H9 (cell line): ENCODE data around the gene MAS1. TPM values are rescaled to one million over a fixed set of nuclear protein-coding genes. Genes with fewer than 3 reads are reported as not detected.

Experiments used
- DNase-seq: peaks from one replicate; pipeline ENCODE4 v3.0.0-alpha.2; 2017
- H2AFZ ChIP-seq: one replicate; pipeline ENCODE4 v1.6.1; 2013; ENCODE audit warnings: mild to moderate bottlenecking, low read length, control low read depth, moderate library complexity
- H2AK5ac ChIP-seq: 2 replicates; pipeline ENCODE4 v1.6.1; 2013; ENCODE audit warnings: low read length, control low read depth, mixed read lengths; ENCODE audit not compliant: insufficient read length
- H2BK120ac ChIP-seq: one replicate; pipeline ENCODE4 v1.6.1; 2013; ENCODE audit warnings: low read depth, mild to moderate bottlenecking, low read length, control low read depth, inconsistent platforms; ENCODE audit not compliant: poor library complexity, severe bottlenecking
- H2BK12ac ChIP-seq: 2 replicates; pipeline ENCODE4 v1.6.1; 2013; ENCODE audit warnings: low read length, control low read depth, mixed read lengths, low read depth; ENCODE audit not compliant: insufficient read length
- H2BK15ac ChIP-seq: 2 replicates; pipeline ENCODE4 v1.6.1; 2013; ENCODE audit warnings: low read depth, low read length, control low read depth
- H2BK20ac ChIP-seq: one replicate; pipeline ENCODE4 v1.6.1; 2013; ENCODE audit warnings: low read depth, mild to moderate bottlenecking, low read length, control low read depth, inconsistent platforms; ENCODE audit not compliant: poor library complexity, severe bottlenecking
- H2BK5ac ChIP-seq: 2 replicates; pipeline ENCODE4 v1.6.1; 2013; ENCODE audit warnings: low read length, control low read depth, mixed read lengths; ENCODE audit not compliant: insufficient read length
- H3K14ac ChIP-seq: 2 replicates; pipeline ENCODE4 v1.6.1; 2013; ENCODE audit warnings: low read length, control low read depth; ENCODE audit not compliant: insufficient read depth
- H3K18ac ChIP-seq: 2 replicates; pipeline ENCODE4 v1.6.1; 2013; ENCODE audit warnings: low read depth, mild to moderate bottlenecking, mixed read lengths, low read length, control low read depth; ENCODE audit not compliant: insufficient read length
- H3K23ac ChIP-seq: 2 replicates; pipeline ENCODE4 v1.6.1; 2013; ENCODE audit warnings: low read length, control low read depth, mixed read lengths, low read depth; ENCODE audit not compliant: insufficient read length
- H3K23me2 ChIP-seq: 2 replicates; pipeline ENCODE4 v1.6.1; 2013; ENCODE audit warnings: low read depth, mild to moderate bottlenecking, mixed read lengths, low read length, control low read depth; ENCODE audit not compliant: insufficient read length, poor library complexity, severe bottlenecking
- H3K27ac ChIP-seq: 2 replicates; pipeline ENCODE4 v1.5.1; 2013; ENCODE audit warnings: low read length, control low read depth, mixed read lengths, low read depth; ENCODE audit not compliant: insufficient read length
- H3K27me3 ChIP-seq: 2 replicates; pipeline ENCODE4 v1.6.1; 2013; ENCODE audit warnings: low read length, control low read depth, inconsistent platforms; ENCODE audit not compliant: insufficient read depth
- H3K4ac ChIP-seq: 2 replicates; pipeline ENCODE4 v1.6.1; 2013; ENCODE audit warnings: low read depth, mild to moderate bottlenecking, control low read depth, inconsistent platforms, low read length, moderate library complexity
- H3K4me1 ChIP-seq: 2 replicates; pipeline ENCODE4 v1.6.1; 2013; ENCODE audit warnings: low read length, control low read depth, inconsistent platforms; ENCODE audit not compliant: insufficient read depth
- H3K4me2 ChIP-seq: 2 replicates; pipeline ENCODE4 v1.6.1; 2013; ENCODE audit warnings: low read length, control low read depth, mixed read lengths; ENCODE audit not compliant: insufficient read length, insufficient read depth
- H3K56ac ChIP-seq: 2 replicates; pipeline ENCODE4 v1.6.1; 2013; ENCODE audit warnings: low read depth, mild to moderate bottlenecking, mixed read lengths, low read length, control low read depth; ENCODE audit not compliant: insufficient read length
- H3K79me1 ChIP-seq: 2 replicates; pipeline ENCODE4 v1.6.1; 2013; ENCODE audit warnings: low read depth, mild to moderate bottlenecking, moderate library complexity, low read length, control low read depth, inconsistent platforms; ENCODE audit not compliant: insufficient read depth, poor library complexity, severe bottlenecking
- H3K79me2 ChIP-seq: 2 replicates; pipeline ENCODE4 v1.6.1; 2013; ENCODE audit warnings: low read length, control low read depth, inconsistent platforms; ENCODE audit not compliant: insufficient read depth
- H3K9ac ChIP-seq: 2 replicates; pipeline ENCODE4 v1.6.1; 2013; ENCODE audit warnings: low read length, control low read depth, mixed read lengths; ENCODE audit not compliant: insufficient read length; ENCODE audit errors: extremely low read depth
- H3K9me3 ChIP-seq: one replicate; pipeline ENCODE4 v1.6.1; 2013; ENCODE audit warnings: low read depth, low read length, inconsistent platforms; ENCODE audit not compliant: control insufficient read depth
- H3T11ph ChIP-seq: one replicate; pipeline ENCODE4 v1.6.1; 2013; ENCODE audit warnings: mild to moderate bottlenecking, low read length, control low read depth, inconsistent platforms
- H4K20me1 ChIP-seq: one replicate; pipeline ENCODE4 v1.6.1; 2013; ENCODE audit not compliant: control insufficient read depth, insufficient read length, insufficient read depth
- H4K5ac ChIP-seq: 2 replicates; pipeline ENCODE4 v1.6.1; 2013; ENCODE audit warnings: low read depth, mild to moderate bottlenecking, mixed read lengths, low read length, control low read depth; ENCODE audit not compliant: insufficient read length
- H4K8ac ChIP-seq: replicated peaks from 2 replicates; pipeline ENCODE4 v1.6.1; 2013; ENCODE audit warnings: low read length, control low read depth, mixed read lengths, low read depth; ENCODE audit not compliant: insufficient read length
- H4K91ac ChIP-seq: 2 replicates; pipeline ENCODE4 v1.6.1; 2013; ENCODE audit warnings: low read depth, mild to moderate bottlenecking, moderate library complexity, mixed read lengths, low read length, control low read depth; ENCODE audit not compliant: insufficient read length
- H3K27ac Mint-ChIP-seq, 3 experiments: 2 replicates in 2 of 3; 3 replicates in 1 of 3; pipeline ENCODE4 v1.8.0; 2020 to 2021; ENCODE audit warnings: mixed read lengths in 3 of 3, mild to moderate bottlenecking in 1 of 3, moderate library complexity in 1 of 3
- H3K27me3 Mint-ChIP-seq: 2 replicates; pipeline ENCODE4 v1.8.0; 2021; ENCODE audit warnings: low read depth, mild to moderate bottlenecking, moderate library complexity, mixed read lengths
- H3K36me3 Mint-ChIP-seq, 3 experiments: 2 replicates in 2 of 3; 3 replicates in 1 of 3; pipeline ENCODE4 v1.8.0; 2020 to 2021; ENCODE audit warnings: low read depth in 3 of 3, mixed read lengths in 3 of 3; ENCODE audit not compliant: insufficient read depth in 1 of 3
- H3K4me1 Mint-ChIP-seq, 2 experiments: 2 replicates each; pipeline ENCODE4 v1.8.0; 2020; ENCODE audit warnings: mixed read lengths in 2 of 2
- H3K4me3 Mint-ChIP-seq, 2 experiments: 2 replicates in 1 of 2; 3 replicates in 1 of 2; pipeline ENCODE4 v1.8.0; 2020 to 2021; ENCODE audit warnings: mild to moderate bottlenecking in 2 of 2, mixed read lengths in 2 of 2, moderate library complexity in 1 of 2
- H3K9me3 Mint-ChIP-seq, 2 experiments: 2 replicates in 1 of 2; 3 replicates in 1 of 2; pipeline ENCODE4 v1.8.0; 2020; ENCODE audit warnings: mild to moderate bottlenecking in 2 of 2, mixed read lengths in 2 of 2, moderate library complexity in 1 of 2
- WGBS: extraction: QIAGEN DNeasy Blood & Tissue Kit; methylation state at CpG from one replicate; pipeline ENCODE4 v1.1.7; 2013; ENCODE audit warnings: missing lambda C conversion rate, low lambda C conversion rate, mixed read lengths; ENCODE audit not compliant: insufficient read length; ENCODE audit errors: extremely low coverage; 5-methylcytosine and 5-hydroxymethylcytosine counted together
- long read RNA-seq: library from polyadenylated mRNA; unstranded; transcript quantifications from one replicate; pipeline ENCODE4 v2.0.0, GENCODE V29; 2020
- total RNA-seq: library from RNA; stranded (reverse); gene quantifications from 2 replicates; pipeline ENCODE4 v1.2.1, GENCODE V29; 2021
- TF ChIP-seq, protein P1 (sequence below): fragments of 200-600 bp; sonication (generic); conservative IDR thresholded peaks from 3 replicates; pipeline ENCODE4 v1.8.0; 2021; ENCODE audit warnings: antibody characterized with exemption, mild to moderate bottlenecking

Gene MAS1
- total RNA-seq = 0.02 TPM in 2 replicates
- long read RNA-seq = 0 reads

DNA sequence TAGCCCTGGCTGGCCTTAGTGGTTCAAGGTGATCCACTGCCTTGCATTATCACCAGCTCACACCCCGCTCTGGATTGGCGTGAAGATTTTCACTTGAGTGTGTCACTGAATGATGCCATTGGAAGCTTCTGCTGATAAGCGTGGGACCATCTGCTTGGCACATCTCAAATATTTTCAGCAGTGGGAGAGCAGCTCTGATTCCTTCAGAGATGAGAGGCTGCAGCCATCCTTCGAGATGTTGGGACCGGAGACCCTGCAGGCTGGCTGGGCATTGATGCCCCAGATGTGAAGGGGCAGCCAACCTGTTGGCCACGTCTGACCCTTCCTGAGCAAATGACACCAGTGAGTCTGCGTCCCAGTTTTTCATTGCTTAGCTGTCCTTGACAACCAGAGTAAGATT, at the start of gene MAS1:
Gene MAS1, plus strand, starts transcription at position 197 of the 400 bp plus-strand sequence. CDS start 15,968 bp downstream, outside the sequence.
- peaks cover 7 to 22% of the 10 kb centered on the region in 2 experiments for H3K4me1 Mint-ChIP-seq
- no peak within 1 kb of the TSS for H3K56ac ChIP-seq
- no peaks in the 10 kb centered on the region for H3K23me2 ChIP-seq
- H3K9ac ChIP-seq = no peak within 1 kb of the TSS
- H2AK5ac ChIP-seq = no peak within 1 kb of the TSS
- H3K18ac ChIP-seq = no peak within 1 kb of the TSS
- no peak within 1 kb of the TSS for H3K27ac ChIP-seq
- no peaks in the 10 kb centered on the region for H3K27me3 ChIP-seq
- no peaks in the 10 kb centered on the region for H3K36me3 Mint-ChIP-seq
- H3K14ac ChIP-seq = no peak within 1 kb of the TSS; the same call in 1 of the 2 replicates
- no peak within 1 kb of the TSS for H4K91ac ChIP-seq
- no peaks in the 10 kb centered on the region for H3K9me3 ChIP-seq
- no peak within 1 kb of the TSS for H2BK120ac ChIP-seq
- H3K23ac ChIP-seq = no peak within 1 kb of the TSS
- no peak within 1 kb of the TSS for H2BK12ac ChIP-seq
- no peak within 1 kb of the TSS for H4K8ac ChIP-seq
- 0 out of 7 replicates have a peak within 1 kb of the TSS, but pooled peaks of 1 of the 3 experiments have one; percentile 19 for H3K27ac Mint-ChIP-seq
- H3K4ac ChIP-seq = no peak within 1 kb of the TSS
- no peaks in the 10 kb centered on the region for H3K9me3 Mint-ChIP-seq
- no peak within 1 kb of the TSS for H2AFZ ChIP-seq
- H3K4me2 ChIP-seq = no peak within 1 kb of the TSS
- no peak within 1 kb of the TSS for H3K4me3 Mint-ChIP-seq
- no peak within 1 kb of the TSS for H2BK20ac ChIP-seq
- WGBS = no CpG with 5 or more reads among the region's 7 CpGs
- no peaks in the 10 kb centered on the region for H3K79me1 ChIP-seq
- no peak within 1 kb of the TSS for H3T11ph ChIP-seq
- TF ChIP-seq, protein P1, sequence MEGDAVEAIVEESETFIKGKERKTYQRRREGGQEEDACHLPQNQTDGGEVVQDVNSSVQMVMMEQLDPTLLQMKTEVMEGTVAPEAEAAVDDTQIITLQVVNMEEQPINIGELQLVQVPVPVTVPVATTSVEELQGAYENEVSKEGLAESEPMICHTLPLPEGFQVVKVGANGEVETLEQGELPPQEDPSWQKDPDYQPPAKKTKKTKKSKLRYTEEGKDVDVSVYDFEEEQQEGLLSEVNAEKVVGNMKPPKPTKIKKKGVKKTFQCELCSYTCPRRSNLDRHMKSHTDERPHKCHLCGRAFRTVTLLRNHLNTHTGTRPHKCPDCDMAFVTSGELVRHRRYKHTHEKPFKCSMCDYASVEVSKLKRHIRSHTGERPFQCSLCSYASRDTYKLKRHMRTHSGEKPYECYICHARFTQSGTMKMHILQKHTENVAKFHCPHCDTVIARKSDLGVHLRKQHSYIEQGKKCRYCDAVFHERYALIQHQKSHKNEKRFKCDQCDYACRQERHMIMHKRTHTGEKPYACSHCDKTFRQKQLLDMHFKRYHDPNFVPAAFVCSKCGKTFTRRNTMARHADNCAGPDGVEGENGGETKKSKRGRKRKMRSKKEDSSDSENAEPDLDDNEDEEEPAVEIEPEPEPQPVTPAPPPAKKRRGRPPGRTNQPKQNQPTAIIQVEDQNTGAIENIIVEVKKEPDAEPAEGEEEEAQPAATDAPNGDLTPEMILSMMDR = no peak
- no peak within 1 kb of the TSS for H4K5ac ChIP-seq
- H2BK5ac ChIP-seq = no peak within 1 kb of the TSS
- H4K20me1 ChIP-seq = no peaks in the 10 kb centered on the region
- no peak for DNase-seq
- H3K4me1 ChIP-seq = no peaks in the 10 kb centered on the region
- H3K79me2 ChIP-seq = no peaks in the 10 kb centered on the region
- H3K27me3 Mint-ChIP-seq = peaks cover 27% of the 10 kb centered on the region
- no peak within 1 kb of the TSS for H2BK15ac ChIP-seq
